Fibroblast of lung (primary cell): ENCODE data around the gene PASD1. TPM values are rescaled to one million over a fixed set of nuclear protein-coding genes. Genes with fewer than 3 reads are reported as not detected.

ENCODE experiments used
- DNase-seq, 2 donors: peaks; one replicate each; pipeline versions ENCODE4 v3.0.0 to v3.0.0-alpha.2; 2010; ENCODE audit warnings: low read depth in 2 of 2
- H2AFZ ChIP-seq: 2 replicates; pipeline ENCODE4 v1.5.1; 2012; ENCODE audit warnings: low read length, control low read depth, inconsistent platforms
- H3K27ac ChIP-seq: 2 replicates; pipeline ENCODE4 v1.5.1; 2011; ENCODE audit warnings: low read length, control low read depth; ENCODE audit not compliant: insufficient read depth
- H3K27me3 ChIP-seq: 2 replicates; pipeline ENCODE4 v1.5.1; 2011; ENCODE audit warnings: mild to moderate bottlenecking, low read length; ENCODE audit not compliant: control insufficient read depth, insufficient read depth
- H3K36me3 ChIP-seq: 2 replicates; pipeline ENCODE4 v1.5.1; 2011; ENCODE audit warnings: low read length; ENCODE audit not compliant: control insufficient read depth, insufficient read depth
- H3K4me1 ChIP-seq: 2 replicates; pipeline ENCODE4 v1.5.1; 2011; ENCODE audit warnings: low read length; ENCODE audit not compliant: control insufficient read depth, insufficient read depth; ENCODE audit errors: extremely low read depth
- H3K4me2 ChIP-seq: 2 replicates; pipeline ENCODE4 v1.5.1; 2011; ENCODE audit warnings: low read length, control low read depth; ENCODE audit not compliant: insufficient read depth; ENCODE audit errors: extremely low read depth
- H3K4me3 ChIP-seq, 4 experiments: fragments of 200-600 bp in 1 of 4; sonication (generic) in 1 of 4; replicated peaks in 1 of 4; 2 replicates each; pipeline ENCODE4 v1.5.1; 2011 to 2016; ENCODE audit warnings: low read length in 4 of 4, low read depth in 3 of 4, mild to moderate bottlenecking in 3 of 4, control low read depth in 2 of 4, inconsistent platforms in 1 of 4, mixed read lengths in 1 of 4; ENCODE audit not compliant: insufficient read depth in 1 of 4; ENCODE audit errors: control extremely low read depth in 1 of 4
- H3K79me2 ChIP-seq: 2 replicates; pipeline ENCODE4 v1.5.1; 2012; ENCODE audit warnings: mild to moderate bottlenecking, low read length, inconsistent platforms; ENCODE audit not compliant: control insufficient read depth, insufficient read depth
- H3K9ac ChIP-seq: 2 replicates; pipeline ENCODE4 v1.5.1; 2011; ENCODE audit warnings: mild to moderate bottlenecking, low read length, control low read depth; ENCODE audit not compliant: insufficient read depth
- H3K9me3 ChIP-seq: 2 replicates; pipeline ENCODE4 v1.5.1; 2012; ENCODE audit warnings: low read depth, low read length; ENCODE audit not compliant: control insufficient read depth, insufficient read depth
- H4K20me1 ChIP-seq: 2 replicates; pipeline ENCODE4 v1.5.1; 2011; ENCODE audit warnings: low read length; ENCODE audit not compliant: control insufficient read depth, insufficient read depth; ENCODE audit errors: extremely low read depth
- EZH2 ChIP-seq: IDR thresholded peaks from 2 replicates; pipeline ENCODE4 v1.5.1; 2012; ENCODE audit warnings: low read length, control low read depth, mild to moderate bottlenecking; ENCODE audit errors: missing control alignments
- polyA plus RNA-seq, 2 donors: library from polyadenylated mRNA; depleted of rRNA in 1 of 2; stranded (reverse) in 1 of 2; unstranded in 1 of 2; fragments of >200 nt; gene quantifications; 2 replicates each; pipeline ENCODE4 v1.2.1, GENCODE V29; 2011 to 2012; ENCODE audit warnings: missing spikeins in 1 of 2
- total RNA-seq: library from RNA; depleted of rRNA; stranded (reverse); fragments of >200 nt; gene quantifications from 2 replicates; pipeline ENCODE4 v1.2.1, GENCODE V29; 2014
- TF ChIP-seq, protein P1 (sequence below), 2 donors: IDR thresholded peaks in 1 of 2; conservative IDR thresholded peaks in 1 of 2; 1 replicate in 1 of 2; 2 replicates in 1 of 2; pipeline ENCODE4 v1.5.1; 2011 to 2012; ENCODE audit warnings: low read length in 2 of 2, control low read depth in 1 of 2, inconsistent platforms in 1 of 2, low read depth in 1 of 2, mild to moderate bottlenecking in 1 of 2

The PASD1 gene
- total and polyA plus RNA-seq, 2 donors (not counting 1 experiment from before 2014, with no cell fraction given): not detected

DNA sequence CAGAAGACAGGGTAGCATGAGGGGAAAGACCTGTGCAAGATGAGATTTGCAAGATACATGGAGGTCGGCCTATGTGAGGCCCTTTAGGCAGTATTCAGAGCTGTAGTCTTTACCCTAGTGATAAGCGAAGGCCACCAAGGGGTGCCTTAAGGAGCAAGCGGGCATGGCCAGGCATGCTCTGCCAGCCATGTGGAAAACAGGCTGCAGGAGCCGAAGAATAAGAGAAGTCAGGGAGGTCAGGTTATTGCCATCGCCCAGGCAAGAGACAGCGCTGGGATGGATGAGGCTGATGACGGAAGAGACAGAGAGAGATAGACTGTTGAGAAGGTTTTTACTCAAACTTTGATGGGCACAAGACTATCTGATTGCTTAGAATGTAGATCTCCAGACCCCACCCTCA is 145.3 kb downstream of the PASD1 start:
- no peaks in the 10 kb centered on the region for H3K4me1 ChIP-seq
- no peaks in the 10 kb centered on the region for H3K36me3 ChIP-seq
- H3K4me3 ChIP-seq: no peak overlapping the region
- H3K9me3 ChIP-seq: no peaks in the 10 kb centered on the region
- H3K27ac ChIP-seq: no peak overlapping the region
- no peak overlapping the region for H2AFZ ChIP-seq
- no peaks in the 10 kb centered on the region for H4K20me1 ChIP-seq
- no peaks in the 10 kb centered on the region for H3K27me3 ChIP-seq
- no peak overlapping the region for H3K4me2 ChIP-seq
- DNase-seq: no peak
- TF ChIP-seq, protein P1, sequence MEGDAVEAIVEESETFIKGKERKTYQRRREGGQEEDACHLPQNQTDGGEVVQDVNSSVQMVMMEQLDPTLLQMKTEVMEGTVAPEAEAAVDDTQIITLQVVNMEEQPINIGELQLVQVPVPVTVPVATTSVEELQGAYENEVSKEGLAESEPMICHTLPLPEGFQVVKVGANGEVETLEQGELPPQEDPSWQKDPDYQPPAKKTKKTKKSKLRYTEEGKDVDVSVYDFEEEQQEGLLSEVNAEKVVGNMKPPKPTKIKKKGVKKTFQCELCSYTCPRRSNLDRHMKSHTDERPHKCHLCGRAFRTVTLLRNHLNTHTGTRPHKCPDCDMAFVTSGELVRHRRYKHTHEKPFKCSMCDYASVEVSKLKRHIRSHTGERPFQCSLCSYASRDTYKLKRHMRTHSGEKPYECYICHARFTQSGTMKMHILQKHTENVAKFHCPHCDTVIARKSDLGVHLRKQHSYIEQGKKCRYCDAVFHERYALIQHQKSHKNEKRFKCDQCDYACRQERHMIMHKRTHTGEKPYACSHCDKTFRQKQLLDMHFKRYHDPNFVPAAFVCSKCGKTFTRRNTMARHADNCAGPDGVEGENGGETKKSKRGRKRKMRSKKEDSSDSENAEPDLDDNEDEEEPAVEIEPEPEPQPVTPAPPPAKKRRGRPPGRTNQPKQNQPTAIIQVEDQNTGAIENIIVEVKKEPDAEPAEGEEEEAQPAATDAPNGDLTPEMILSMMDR (conservative IDR thresholded peaks at IDR 0.05 in 1 of 2, IDR thresholded peaks at IDR 0.05 in 1 of 2; ENCODE audit: low read depth in 1 of 2, low read length in 2 of 2): no peak
- TF ChIP-seq EZH2: no peak
- H3K79me2 ChIP-seq: no peaks in the 10 kb centered on the region
- H3K9ac ChIP-seq: no peak overlapping the region

DNA sequence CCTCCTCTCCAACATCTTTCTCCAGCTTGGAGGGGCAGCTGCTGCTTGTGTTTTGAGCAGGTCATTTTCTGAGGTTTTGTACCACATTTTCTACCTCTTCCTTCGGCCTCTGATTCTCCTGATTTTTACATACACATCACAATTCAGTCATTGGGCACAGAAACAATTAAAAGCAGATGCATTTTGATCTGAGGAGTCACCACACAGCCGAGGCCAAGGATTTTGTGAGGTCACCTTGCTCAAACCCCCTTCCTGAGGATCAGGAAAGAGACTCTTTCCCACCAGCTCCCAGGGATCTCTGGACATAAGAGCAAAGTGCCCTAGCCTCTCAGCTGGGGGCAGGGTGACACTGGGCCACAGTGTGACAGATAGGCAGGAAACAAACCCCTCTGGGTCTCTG is 147.0 kb downstream of the PASD1 start:
- Histone ChIP-seq H3K27me3 (no peaks in the 10 kb centered on the region), H3K4me1 (no peaks in the 10 kb centered on the region), H3K9me3 (no peaks in the 10 kb centered on the region), H3K27ac (no peak overlapping the region), H3K79me2 (no peaks in the 10 kb centered on the region), H3K36me3 (no peaks in the 10 kb centered on the region), H3K9ac (no peak overlapping the region), H4K20me1 (no peaks in the 10 kb centered on the region), H3K4me3 (no peak overlapping the region), H2AFZ (no peak overlapping the region), H3K4me2 (no peak overlapping the region)
- no peak for DNase-seq
- TF ChIP-seq, protein P1 (conservative IDR thresholded peaks at IDR 0.05 in 1 of 2, IDR thresholded peaks at IDR 0.05 in 1 of 2; ENCODE audit: low read depth in 1 of 2, low read length in 2 of 2): no peak
- no peak for TF ChIP-seq EZH2

DNA sequence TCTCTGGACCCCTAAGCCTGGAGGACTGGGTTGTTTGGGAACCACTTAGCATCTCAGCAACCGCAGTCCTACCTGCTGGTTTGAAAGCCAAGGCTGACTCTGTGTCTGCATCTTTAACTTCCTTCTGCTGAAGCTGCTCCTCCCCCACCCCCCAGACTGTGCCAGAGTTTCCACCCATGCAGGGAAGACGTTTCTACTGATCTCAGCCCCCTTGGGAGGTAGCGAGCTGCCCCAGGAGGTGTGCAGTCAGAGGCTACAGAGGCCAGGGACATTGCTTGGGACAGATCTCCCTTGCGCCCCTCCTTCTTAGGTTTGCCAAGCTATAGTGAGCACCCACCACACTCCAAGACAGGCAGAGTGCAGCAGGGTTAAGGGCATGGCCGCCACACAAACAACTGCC is 147.7 kb downstream of the PASD1 start:
- no peaks in the 10 kb centered on the region for H3K79me2 ChIP-seq
- H3K27me3 ChIP-seq: no peaks in the 10 kb centered on the region
- no peak overlapping the region for H3K27ac ChIP-seq
- no peak overlapping the region for H3K9ac ChIP-seq
- no peaks in the 10 kb centered on the region for H3K4me1 ChIP-seq
- no peaks in the 10 kb centered on the region for H4K20me1 ChIP-seq
- H3K9me3 ChIP-seq: no peaks in the 10 kb centered on the region
- no peak overlapping the region for H3K4me2 ChIP-seq
- H2AFZ ChIP-seq: no peak overlapping the region
- DNase-seq: no peak
- TF ChIP-seq EZH2: no peak
- TF ChIP-seq, protein P1 (conservative IDR thresholded peaks at IDR 0.05 in 1 of 2, IDR thresholded peaks at IDR 0.05 in 1 of 2; ENCODE audit: low read depth in 1 of 2, low read length in 2 of 2): no peak
- no peak overlapping the region for H3K4me3 ChIP-seq
- no peaks in the 10 kb centered on the region for H3K36me3 ChIP-seq
